Measurements from ENCODE around the gene HIC2. TPM values are rescaled to one million over a fixed set of nuclear protein-coding genes. Genes with fewer than 3 reads are reported as not detected.
"Not testable (repeated sequence)": the region's sequence is repeated elsewhere in the genome, so short reads cannot be mapped to it uniquely, and the experiment has no call there.

Gene HIC2
- total RNA-seq, 1 donor from 2014 or later: 7.1 TPM

- ATAC-seq (ENCODE audit: low read depth) (no peak), DNase-seq (no peak)
- ChIA-PET POLR2A (interaction anchor here (0.6 kb wide), 1 partner anchor 309 kb away, joined by 5 read pairs; no protein-coding TSS in a partner anchor), CTCF (no interaction called here)
- no peaks in the 10 kb centered on the region for H3K4me1 Mint-ChIP-seq
- H3K27ac Mint-ChIP-seq: no peak overlapping the region
- no peaks in the 10 kb centered on the region for H3K9me3 Mint-ChIP-seq
- H3K4me3 Mint-ChIP-seq: no peak overlapping the region
- no peaks in the 10 kb centered on the region for H3K27me3 Mint-ChIP-seq
- no peak for TF ChIP-seq CTCF (IDR thresholded peaks at IDR 0.05)
- intact Hi-C loops (cut with micrococcal nuclease): no loop called here
- peaks cover 9% of the 10 kb centered on the region for H3K36me3 Mint-ChIP-seq (ENCODE audit: low read depth)
Observed at GRCh38 chr22:21451545-21452520, 34.7 kb downstream of the HIC2 start.

DNA sequence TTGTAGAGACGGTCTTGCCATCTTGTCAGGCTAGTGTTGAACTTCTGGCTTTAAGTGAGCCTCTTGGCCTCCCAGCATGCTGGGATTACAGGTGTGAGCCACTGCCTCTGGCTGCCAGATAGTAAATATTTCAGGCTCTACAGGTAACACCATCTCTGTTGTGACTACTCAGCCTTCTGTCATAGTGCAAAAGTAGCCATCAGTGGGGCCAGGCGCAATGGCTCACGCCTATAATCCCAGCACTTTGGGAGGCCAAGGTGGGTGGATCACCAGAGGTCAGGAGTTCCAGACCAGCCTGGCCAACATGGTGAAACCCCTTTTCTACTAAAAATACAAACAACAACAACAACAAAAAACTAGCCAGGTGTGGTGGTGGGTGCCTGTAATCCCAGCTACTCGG is 35.5 kb downstream of the HIC2 start:
- H3K27ac Mint-ChIP-seq; H3K4me3 Mint-ChIP-seq; ATAC-seq (ENCODE audit: low read depth); H3K36me3 Mint-ChIP-seq (ENCODE audit: low read depth); H3K4me1 Mint-ChIP-seq; H3K9me3 Mint-ChIP-seq; H3K27me3 Mint-ChIP-seq; intact Hi-C loops (cut with micrococcal nuclease); CTCF ChIA-PET; DNase-seq: not testable (repeated sequence)
- POLR2A ChIA-PET: interaction anchor here (0.6 kb wide), 1 partner anchor 308 kb away, joined by 5 read pairs; no protein-coding TSS in a partner anchor

GRCh38 chr22:21454998-21455333 is 37.8 kb downstream of the HIC2 start:
- H3K27ac Mint-ChIP-seq; H3K9me3 Mint-ChIP-seq; H3K4me3 Mint-ChIP-seq; POLR2A ChIA-PET; CTCF ChIA-PET; DNase-seq; H3K4me1 Mint-ChIP-seq; H3K27me3 Mint-ChIP-seq; intact Hi-C loops (cut with micrococcal nuclease); H3K36me3 Mint-ChIP-seq (ENCODE audit: low read depth); ATAC-seq (ENCODE audit: low read depth): not testable (repeated sequence)

DNA sequence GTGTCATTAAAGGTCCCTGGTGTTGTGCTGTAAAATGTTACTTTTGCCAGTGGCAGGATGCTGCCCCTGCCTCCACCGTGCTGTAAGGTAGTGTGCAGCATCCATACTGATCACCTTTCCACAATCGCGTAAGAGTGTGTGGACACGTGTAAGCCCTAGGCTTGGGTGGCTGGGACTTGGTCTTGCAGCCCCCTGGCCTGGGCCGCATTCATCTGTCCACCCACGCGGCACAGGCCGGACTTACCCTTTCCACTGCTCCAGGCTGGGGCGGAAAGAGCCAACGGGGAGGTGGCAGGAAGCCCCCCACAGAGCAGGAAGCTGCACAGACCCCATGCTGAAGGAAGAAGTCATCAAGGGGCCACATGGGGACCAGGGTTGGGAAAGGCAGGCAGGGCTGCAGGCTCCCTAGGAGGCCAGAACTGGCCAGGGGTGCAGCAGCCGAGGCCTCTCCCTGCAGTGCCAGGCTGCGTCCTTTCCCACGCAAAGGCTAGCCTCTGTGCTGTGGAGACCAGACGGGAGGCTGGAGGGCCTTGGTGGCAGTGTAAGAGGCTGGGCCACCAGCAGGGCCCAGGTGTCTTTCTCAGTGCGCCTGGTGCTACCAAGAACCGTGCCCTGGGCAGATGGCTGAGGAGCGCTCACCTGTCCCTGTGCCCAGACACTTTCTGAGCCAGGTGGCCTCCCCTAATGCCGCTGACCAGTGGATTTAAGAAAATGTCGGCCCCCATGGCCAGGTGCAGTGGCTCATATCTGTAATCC is 38.3 kb downstream of the HIC2 start:
- Mint-ChIP-seq H3K9me3 (no peaks in the 10 kb centered on the region), H3K4me3 (no peak overlapping the region), H3K4me1 (no peaks in the 10 kb centered on the region), H3K27ac (no peak overlapping the region), H3K27me3 (no peaks in the 10 kb centered on the region), H3K36me3 (ENCODE audit: low read depth) (no peaks in the 10 kb centered on the region)
- POLR2A ChIA-PET: no interaction called here
- intact Hi-C loops (cut with micrococcal nuclease): no loop called here
- CTCF ChIA-PET: no interaction called here
- ATAC-seq (ENCODE audit: low read depth) (no peak), DNase-seq (no peak)
- TF ChIP-seq CTCF (IDR thresholded peaks at IDR 0.05): no peak

GRCh38 chr22:21457023-21457787 is 40.0 kb downstream of the HIC2 start:
- intact Hi-C loops (cut with micrococcal nuclease): no loop called here
- H3K27ac Mint-ChIP-seq: no peak overlapping the region
- no peaks in the 10 kb centered on the region for H3K4me1 Mint-ChIP-seq
- no peak overlapping the region for H3K4me3 Mint-ChIP-seq
- no peaks in the 10 kb centered on the region for H3K27me3 Mint-ChIP-seq
- CTCF ChIA-PET: no interaction called here
- DNase-seq: no peak
- ATAC-seq (ENCODE audit: low read depth): no peak
- no peaks in the 10 kb centered on the region for H3K9me3 Mint-ChIP-seq
- H3K36me3 Mint-ChIP-seq (ENCODE audit: low read depth): no peaks in the 10 kb centered on the region
- TF ChIP-seq CTCF (IDR thresholded peaks at IDR 0.05): no peak
- POLR2A ChIA-PET: no interaction called here

GRCh38 chr22:21462672-21463071 is 45.5 kb downstream of the HIC2 start:
- intact Hi-C loops (cut with micrococcal nuclease); ATAC-seq (ENCODE audit: low read depth); CTCF ChIA-PET; H3K27me3 Mint-ChIP-seq; H3K36me3 Mint-ChIP-seq (ENCODE audit: low read depth); H3K27ac Mint-ChIP-seq; DNase-seq; H3K9me3 Mint-ChIP-seq; H3K4me3 Mint-ChIP-seq; POLR2A ChIA-PET; H3K4me1 Mint-ChIP-seq: not testable (repeated sequence)

- intact Hi-C loops (cut with micrococcal nuclease); DNase-seq; H3K36me3 Mint-ChIP-seq (ENCODE audit: low read depth); CTCF ChIA-PET; H3K9me3 Mint-ChIP-seq; H3K27me3 Mint-ChIP-seq; ATAC-seq (ENCODE audit: low read depth); H3K4me1 Mint-ChIP-seq; POLR2A ChIA-PET: not testable (repeated sequence)
- Mint-ChIP-seq H3K27ac (peak within 1 kb of the TSS; percentile 95), H3K4me3 (peak within 1 kb of the TSS; percentile 93)
Observed at GRCh38 chr22:21467337-21468193, 50.4 kb downstream of the HIC2 start, which contains the start of gene TMEM191C. TMEM191C (plus strand) TSS chr22:21467387; CDS start chr22:21467460, 73 bp downstream.
